HTR-8/SVneo (cell line): ENCODE results near the gene IFNA2.
"Not testable (repeated sequence)": the region's sequence is repeated elsewhere in the genome, so short reads cannot be mapped to it uniquely, and the experiment has no call there.

Experiments used
- DNase-seq: peaks from one replicate; pipeline ENCODE4 v3.0.0; 2011; ENCODE audit warnings: low spot score, mixed read lengths; ENCODE audit not compliant: insufficient read length
- FAIRE-seq: peaks from 2 replicates; lab custom pipeline; 2011; peaks lifted over from hg19 to GRCh38; lab: Jason Lieb, UNC

IFNA2 gene

GRCh38 chr9:21392270-21392669 lies 7.1 kb upstream of the IFNA2 start:
- DNase-seq (no peak), FAIRE-seq (no peak)

- no peak for DNase-seq
- no peak for FAIRE-seq
Measured at GRCh38 chr9:21383627-21384026, 1.6 kb downstream of the IFNA2 start.

- FAIRE-seq = no peak
Measured at GRCh38 chr9:21381448-21382339, 3.5 kb downstream of the IFNA2 start.

GRCh38 chr9:21371467-21371866 lies 13.7 kb downstream of the IFNA2 start:
- FAIRE-seq, DNase-seq: not testable (repeated sequence)

More at GRCh38 chr9:21381448-21382339, 3.5 kb downstream of the IFNA2 start:
- no peak for DNase-seq

- no peak for FAIRE-seq
- DNase-seq = no peak
Measured at GRCh38 chr9:21367957-21368356, 17.2 kb downstream of the IFNA2 start, which contains the start of gene IFNA13. TSS of gene IFNA13 (minus strand) at chr9:21368057. CDS start at chr9:21368010, 47 bp downstream.

- not testable (repeated sequence) for FAIRE-seq, DNase-seq
Measured at GRCh38 chr9:21367169-21367568, 18.0 kb downstream of the IFNA2 start.

GRCh38 chr9:21362287-21362686 lies 22.9 kb downstream of the IFNA2 start:
- no peak for FAIRE-seq
- DNase-seq = no peak

- no peak for DNase-seq
- no peak for FAIRE-seq
Measured at GRCh38 chr9:21357479-21358460, 27.4 kb downstream of the IFNA2 start.

- no peak for FAIRE-seq
- DNase-seq = no peak
Measured at GRCh38 chr9:21350787-21351186, 34.4 kb downstream of the IFNA2 start, which contains the start of gene IFNA6. TSS of gene IFNA6 (minus strand) at chr9:21350887. CDS start at chr9:21350887, 0 bp downstream.

- FAIRE-seq (no peak), DNase-seq (no peak)
Measured at GRCh38 chr9:21348430-21348970, 36.7 kb downstream of the IFNA2 start.

GRCh38 chr9:21340735-21341134 lies 44.5 kb downstream of the IFNA2 start:
- FAIRE-seq = no peak
- no peak for DNase-seq

- FAIRE-seq (no peak), DNase-seq (no peak)
Measured at GRCh38 chr9:21336457-21336856, 48.7 kb downstream of the IFNA2 start.

GRCh38 chr9:21334701-21335632 lies 50.2 kb downstream of the IFNA2 start, which contains the start of gene KLHL9:
TSS of gene KLHL9 (minus strand) at chr9:21335404. CDS start at chr9:21334859, 545 bp downstream.
- FAIRE-seq (peak; percentile 46), DNase-seq (peak; percentile 82)
